ENCODE measurements around the gene USP54. TPM values are rescaled to one million over a fixed set of nuclear protein-coding genes. Genes with fewer than 3 reads are reported as not detected.

Gene USP54
- total RNA-seq, 4 donors from 2014 or later, result 17.8 to 37.4 (median 32.7) TPM

DNA sequence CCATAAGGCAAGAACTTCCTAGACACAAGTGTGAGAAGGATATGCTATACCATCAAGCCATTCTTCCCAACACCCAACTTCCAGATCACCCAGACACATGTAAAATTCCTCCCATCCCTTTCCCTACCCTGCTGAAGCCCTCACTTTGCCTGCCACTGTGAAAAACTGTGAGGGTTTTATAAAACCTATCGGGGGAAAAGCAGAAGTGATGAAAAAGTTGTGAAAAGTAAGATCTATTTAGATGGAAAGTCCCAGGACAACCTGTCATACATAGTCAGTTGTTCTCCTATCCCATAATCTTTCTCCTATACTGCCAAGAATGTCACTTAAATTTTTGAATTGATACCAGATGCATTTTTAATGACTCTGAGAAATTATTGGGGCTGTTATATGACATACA is 56.3 kb downstream of the USP54 start:
- WGBS, 2 donors, result 75 to 94% methylated on average over 1 of the region's 1 CpG

DNA sequence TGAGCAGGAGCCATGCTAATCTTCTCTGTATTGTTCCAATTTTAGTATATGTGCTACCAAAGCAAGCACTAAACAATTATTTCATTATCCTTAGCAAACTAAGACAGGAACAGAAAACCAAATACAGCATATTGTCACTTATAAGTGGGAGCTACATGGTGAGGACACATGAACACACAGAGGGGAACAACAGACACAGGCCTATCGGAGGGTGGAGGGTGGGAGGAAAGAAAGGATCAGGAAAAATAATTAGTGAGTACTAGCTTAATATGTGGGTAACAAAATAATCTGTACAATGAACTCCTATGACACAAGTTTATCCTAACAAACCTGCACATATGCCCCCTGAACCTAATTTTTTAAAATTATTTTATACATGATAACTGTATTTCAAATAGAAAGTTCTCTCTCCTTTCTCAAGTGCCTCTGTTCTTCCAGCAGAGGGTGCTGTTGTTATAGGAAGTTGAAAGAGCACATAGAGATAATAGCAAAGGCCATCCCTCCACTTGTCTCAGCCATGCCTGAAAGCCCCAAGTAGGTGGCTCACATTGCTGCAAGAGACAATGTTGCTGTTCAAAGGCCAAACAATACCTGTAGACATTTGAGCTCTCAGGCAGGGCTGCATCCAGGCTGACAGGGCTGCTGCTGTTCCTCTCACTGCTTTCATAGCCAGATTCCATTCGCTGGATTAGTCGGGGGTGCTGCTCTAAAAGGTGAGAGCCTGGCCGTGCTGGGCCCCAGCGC is 61.9 kb downstream of the USP54 start:
- Histone ChIP-seq H3K4me3 (no peak overlapping the region), H3K4me1 (no peaks in the 10 kb centered on the region), H3K27me3 (no peaks in the 10 kb centered on the region), H3K27ac (no peak overlapping the region), H3K9me3 (no peaks in the 10 kb centered on the region), H3K36me3 (peaks cover 0 to 81% (median 5%) of the 10 kb centered on the region in 3 donors)
- TF ChIP-seq, protein P1, sequence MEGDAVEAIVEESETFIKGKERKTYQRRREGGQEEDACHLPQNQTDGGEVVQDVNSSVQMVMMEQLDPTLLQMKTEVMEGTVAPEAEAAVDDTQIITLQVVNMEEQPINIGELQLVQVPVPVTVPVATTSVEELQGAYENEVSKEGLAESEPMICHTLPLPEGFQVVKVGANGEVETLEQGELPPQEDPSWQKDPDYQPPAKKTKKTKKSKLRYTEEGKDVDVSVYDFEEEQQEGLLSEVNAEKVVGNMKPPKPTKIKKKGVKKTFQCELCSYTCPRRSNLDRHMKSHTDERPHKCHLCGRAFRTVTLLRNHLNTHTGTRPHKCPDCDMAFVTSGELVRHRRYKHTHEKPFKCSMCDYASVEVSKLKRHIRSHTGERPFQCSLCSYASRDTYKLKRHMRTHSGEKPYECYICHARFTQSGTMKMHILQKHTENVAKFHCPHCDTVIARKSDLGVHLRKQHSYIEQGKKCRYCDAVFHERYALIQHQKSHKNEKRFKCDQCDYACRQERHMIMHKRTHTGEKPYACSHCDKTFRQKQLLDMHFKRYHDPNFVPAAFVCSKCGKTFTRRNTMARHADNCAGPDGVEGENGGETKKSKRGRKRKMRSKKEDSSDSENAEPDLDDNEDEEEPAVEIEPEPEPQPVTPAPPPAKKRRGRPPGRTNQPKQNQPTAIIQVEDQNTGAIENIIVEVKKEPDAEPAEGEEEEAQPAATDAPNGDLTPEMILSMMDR (IDR thresholded peaks at IDR 0.05), result peak; percentile 73 to 91 (median 85)
- no peak for TF ChIP-seq POLR2A (IDR thresholded peaks at IDR 0.05)
- intact Hi-C loops (cut with DNase I), result no loop called here
- WGBS, 2 donors, result 98% methylated on average over 2 to 5 of the region's 5 CpGs
- DNase-seq, result no peak

More for the DNA sequence above, 56.3 kb downstream of the USP54 start:
- Histone ChIP-seq H3K27me3 (no peaks in the 10 kb centered on the region), H3K4me3 (no peak overlapping the region), H3K4me1 (peaks cover 0 to 19% (median 0%) of the 10 kb centered on the region in 3 donors), H3K9me3 (no peaks in the 10 kb centered on the region), H3K27ac (no peak overlapping the region), H3K36me3 (peaks cover 0 to 81% (median 0%) of the 10 kb centered on the region in 3 donors)
- intact Hi-C loops (cut with DNase I), result no loop called here
- TF ChIP-seq, protein P1 (IDR thresholded peaks at IDR 0.05), result no peak
- TF ChIP-seq POLR2A (IDR thresholded peaks at IDR 0.05), result no peak
- DNase-seq, result no peak

DNA sequence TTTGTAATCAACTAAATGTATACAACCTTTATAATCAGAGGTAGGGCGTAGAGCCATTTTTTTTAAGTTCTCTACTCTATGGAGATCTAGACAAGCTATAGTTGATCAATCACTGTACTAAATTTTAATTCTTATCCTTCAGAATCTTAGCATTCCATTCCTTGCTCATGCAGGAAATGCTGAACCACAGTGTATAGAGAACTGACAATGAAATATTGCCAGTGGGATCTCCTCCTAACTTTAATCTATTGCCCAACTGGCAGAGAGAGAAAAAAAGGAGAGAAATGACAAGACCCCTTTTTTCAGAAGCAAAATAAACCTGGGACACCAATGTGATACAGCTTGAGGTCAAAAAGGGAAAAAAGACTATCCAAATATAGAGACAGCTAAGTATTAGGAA is 68.9 kb downstream of the USP54 start:
- no peaks in the 10 kb centered on the region for H3K4me1 ChIP-seq
- DNase-seq, result no peak
- TF ChIP-seq, protein P1 (IDR thresholded peaks at IDR 0.05), result no peak
- TF ChIP-seq POLR2A (IDR thresholded peaks at IDR 0.05), result no peak
- no peaks in the 10 kb centered on the region for H3K9me3 ChIP-seq
- H3K27ac ChIP-seq, result no peak overlapping the region
- intact Hi-C loops (cut with DNase I), result no loop called here
- no peaks in the 10 kb centered on the region for H3K27me3 ChIP-seq
- H3K36me3 ChIP-seq, result peaks cover 0 to 99% (median 6%) of the 10 kb centered on the region in 3 donors
- H3K4me3 ChIP-seq, result no peak overlapping the region
- 88 to 100% methylated on average over 1 of the region's 1 CpG for WGBS, 2 donors

DNA sequence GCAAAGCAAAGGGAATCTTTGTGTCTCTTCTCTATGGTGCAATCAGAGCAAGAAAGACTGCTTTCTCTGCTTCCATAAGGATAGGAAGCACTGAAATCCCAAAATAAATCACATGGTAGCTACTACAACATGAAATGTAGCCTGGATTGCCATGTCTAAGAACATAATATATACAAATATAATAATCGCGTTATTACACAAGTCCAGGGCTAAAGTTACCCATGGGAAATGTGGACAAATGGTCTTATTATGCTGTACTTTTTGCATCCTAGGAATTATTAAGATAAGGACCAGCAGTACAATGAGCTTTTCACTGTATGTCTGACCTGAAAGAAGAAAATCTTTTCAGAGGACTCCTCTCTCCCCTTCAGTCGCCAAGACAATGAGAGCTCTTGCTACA is 71.8 kb downstream of the USP54 start:
- TF ChIP-seq, protein P1 (IDR thresholded peaks at IDR 0.05), result no peak
- TF ChIP-seq POLR2A (IDR thresholded peaks at IDR 0.05), result no peak
- H3K4me1 ChIP-seq, result no peaks in the 10 kb centered on the region
- 88 to 96% methylated on average over 3 of the region's 3 CpGs for WGBS, 2 donors
- H3K27ac ChIP-seq, result no peak overlapping the region
- no peaks in the 10 kb centered on the region for H3K9me3 ChIP-seq
- DNase-seq, result no peak
- intact Hi-C loops (cut with DNase I), result no loop called here
- H3K27me3 ChIP-seq, result no peaks in the 10 kb centered on the region
- H3K4me3 ChIP-seq, result no peak overlapping the region
- peaks cover 0 to 99% (median 14%) of the 10 kb centered on the region in 3 donors for H3K36me3 ChIP-seq

DNA sequence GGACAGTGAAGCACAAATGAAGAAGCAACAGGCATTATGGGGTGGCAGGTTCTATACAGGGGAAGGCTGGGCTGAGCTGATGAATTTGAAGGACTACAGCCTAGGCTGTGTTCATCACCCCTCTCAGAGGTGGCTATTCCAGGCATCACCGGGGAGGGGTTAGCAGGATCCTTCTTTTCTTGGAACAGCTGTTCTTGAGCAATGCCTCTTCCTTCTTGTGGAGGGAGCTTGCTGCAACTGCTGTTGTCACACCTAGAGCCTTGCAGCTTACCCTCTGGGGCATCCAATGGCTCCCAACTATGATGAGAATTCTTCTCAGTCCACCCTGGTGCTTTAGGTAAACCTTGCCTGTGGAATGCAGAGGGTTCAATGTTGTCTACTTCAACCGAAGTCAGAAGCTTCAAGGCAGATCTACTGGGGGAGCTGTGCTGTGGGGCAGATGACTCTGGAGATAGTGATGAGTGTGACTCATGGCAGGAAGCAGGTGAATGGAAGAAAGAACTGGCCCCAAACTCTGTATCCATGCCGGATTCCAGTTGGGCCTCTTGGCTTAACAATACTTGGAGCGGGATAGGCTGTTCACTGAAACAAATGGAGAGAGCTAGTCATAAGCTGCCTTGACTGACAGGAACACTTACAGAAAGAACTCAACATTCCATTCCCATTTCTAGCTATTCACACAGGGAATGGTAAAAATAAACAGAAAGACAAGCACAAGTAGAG is 73.8 kb downstream of the USP54 start:
- Histone ChIP-seq H3K9me3 (no peaks in the 10 kb centered on the region), H3K4me3 (no peak overlapping the region), H3K36me3 (peaks cover 0 to 99% (median 14%) of the 10 kb centered on the region in 3 donors), H3K27ac (no peak overlapping the region), H3K4me1 (no peaks in the 10 kb centered on the region), H3K27me3 (no peaks in the 10 kb centered on the region)
- WGBS, 2 donors, result 76 to 82% methylated on average over 3 to 4 of the region's 4 CpGs
- intact Hi-C loops (cut with DNase I), result no loop called here
- no peak for DNase-seq
- TF ChIP-seq POLR2A (IDR thresholded peaks at IDR 0.05), result no peak
- TF ChIP-seq, protein P1 (IDR thresholded peaks at IDR 0.05), result no peak

Data from esophagus squamous epithelium (tissue), 5 donors.